ENCODE results near the gene HMGXB4.

GRCh38 chr22:35330258-35330861 lies 73.1 kb downstream of the HMGXB4 start:
- TF ChIP-seq CTCF (IDR thresholded peaks at IDR 0.05) (no peak), POLR2A (IDR thresholded peaks at IDR 0.05) (peak in 1 of 2 donors; percentile 45)
